Measurements from ENCODE around the gene NMNAT2.

- TF ChIP-seq ZFP30 (CRISPR knock-in tag; IDR thresholded peaks at IDR 0.05) (no peak), PATZ1 (CRISPR knock-in tag; IDR thresholded peaks at IDR 0.05; ENCODE audit: borderline replicate concordance) (no peak), CSRNP3 (CRISPR knock-in tag; IDR thresholded peaks at IDR 0.05) (no peak), TCF4 (CRISPR knock-in tag; IDR thresholded peaks at IDR 0.05; ENCODE audit: borderline replicate concordance) (no peak), ZNF565 (CRISPR knock-in tag; conservative IDR thresholded peaks at IDR 0.05; ENCODE audit: low read depth) (no peak)
Measured at GRCh38 chr1:183418696-183419095, 516 bp upstream of the NMNAT2 start.

All from SK-N-SH treated with all-trans-retinoic acid at 6 μM for 48 hours (cell line).